ENCODE measurements around the gene ECSIT. TPM values are rescaled to one million over a fixed set of nuclear protein-coding genes. Genes with fewer than 3 reads are reported as not detected.

Gene ECSIT
- polyA plus RNA-seq, 4 donors: 33.6 to 42.2 (median 37.8) TPM

Other genes starting within 250 kb of the ECSIT start
- gene TSPAN16, start 233.0 kb downstream of the ECSIT start, polyA plus RNA-seq (ENCODE audit: insufficient read length in 4 of 4): not detected
- gene RAB3D, start 189.5 kb downstream of the ECSIT start, polyA plus RNA-seq (ENCODE audit: insufficient read length in 4 of 4): 10 to 100 TPM in 3 of 4 donors, 1 to 10 TPM in 1; 8.6 to 18.4 (median 17.0) TPM
- 100 to 1,000 TPM in 3 of 4 donors, 10 to 100 TPM in 1; 64.3 to 142 (median 122) TPM for gene TMEM205, start 182.9 kb downstream of the ECSIT start, polyA plus RNA-seq (ENCODE audit: insufficient read length in 4 of 4)
- 10 to 100 TPM; 19.0 to 43.4 (median 23.4) TPM for gene CCDC159, start 182.6 kb downstream of the ECSIT start, polyA plus RNA-seq (ENCODE audit: insufficient read length in 4 of 4)
- gene PLPPR2, start 173.7 kb downstream of the ECSIT start, polyA plus RNA-seq (ENCODE audit: insufficient read length in 4 of 4): 10 to 100 TPM; 10.5 to 30.4 (median 17.1) TPM
- 1 to 10 TPM; 2.5 to 3.7 (median 3.0) TPM for gene SWSAP1, start 154.5 kb downstream of the ECSIT start, polyA plus RNA-seq (ENCODE audit: insufficient read length in 4 of 4)
- 10 to 100 TPM in 3 of 4 donors, 1 to 10 TPM in 1; 6.3 to 41.9 (median 20.9) TPM for gene EPOR, start 144.8 kb downstream of the ECSIT start, polyA plus RNA-seq (ENCODE audit: insufficient read length in 4 of 4)
- 100 to 1,000 TPM in 1 of 4 donors, 10 to 100 TPM in 2, 1 to 10 TPM in 1; 1.7 to 148 (median 71.4) TPM for gene RGL3, start 109.8 kb downstream of the ECSIT start, polyA plus RNA-seq (ENCODE audit: insufficient read length in 4 of 4)
- gene ODAD3, start 94.0 kb downstream of the ECSIT start, polyA plus RNA-seq (ENCODE audit: insufficient read length in 4 of 4): 1 to 10 TPM in 3 of 4 donors, under 1 TPM in 1; 0.56 to 2.6 (median 1.5) TPM
- gene PRKCSH, start 93.5 kb downstream of the ECSIT start, polyA plus RNA-seq (ENCODE audit: insufficient read length in 4 of 4): 100 to 1,000 TPM; 306 to 374 (median 342) TPM
- gene ELAVL3, start 48.1 kb downstream of the ECSIT start, polyA plus RNA-seq (ENCODE audit: insufficient read length in 4 of 4): under 1 TPM; 0.13 to 0.53 (median 0.22) TPM
- gene ZNF653, start 23.3 kb downstream of the ECSIT start, polyA plus RNA-seq (ENCODE audit: insufficient read length in 4 of 4): 10 to 100 TPM in 1 of 4 donors, 1 to 10 TPM in 3; 6.9 to 12.5 (median 8.3) TPM
- 10 to 100 TPM in 1 of 4 donors, 1 to 10 TPM in 3; 2.6 to 10.6 (median 4.0) TPM for gene CNN1, start 9.7 kb upstream of the ECSIT start, polyA plus RNA-seq (ENCODE audit: insufficient read length in 4 of 4)
- gene ELOF1, start 30.1 kb upstream of the ECSIT start, polyA plus RNA-seq (ENCODE audit: insufficient read length in 4 of 4): 10 to 100 TPM; 42.2 to 59.9 (median 49.7) TPM
- 10 to 100 TPM in 1 of 4 donors, 1 to 10 TPM in 3; 3.9 to 16.0 (median 9.1) TPM for gene ACP5, start 48.5 kb upstream of the ECSIT start, polyA plus RNA-seq (ENCODE audit: insufficient read length in 4 of 4)
- gene ZNF627, start 68.3 kb upstream of the ECSIT start, polyA plus RNA-seq (ENCODE audit: insufficient read length in 4 of 4): 10 to 100 TPM; 33.0 to 50.7 (median 42.9) TPM
- 10 to 100 TPM in 2 of 4 donors, 1 to 10 TPM in 2; 6.4 to 13.5 (median 10.3) TPM for gene ZNF823, start 209.8 kb upstream of the ECSIT start, polyA plus RNA-seq (ENCODE audit: insufficient read length in 4 of 4)
- 10 to 100 TPM in 3 of 4 donors, 1 to 10 TPM in 1; 8.7 to 18.1 (median 15.2) TPM for gene ZNF441, start 237.9 kb upstream of the ECSIT start, polyA plus RNA-seq (ENCODE audit: insufficient read length in 4 of 4)

Data from left renal pelvis (tissue), 4 donors.